ENCODE data around the gene MICAL1.

- TF ChIP-seq CTCF (IDR thresholded peaks at IDR 0.05; ENCODE audit: low read length) = no peak
- TF ChIP-seq EZH2 (optimal IDR thresholded peaks at IDR 0.05; ENCODE audit: low read depth, low read length) = no peak
Measured at GRCh38 chr6:109417646-109418045, 37.9 kb downstream of the MICAL1 start.

Measured in MM.1S (cell line).